ENCODE data around the gene FMN2. TPM values are rescaled to one million over a fixed set of nuclear protein-coding genes. Genes with fewer than 3 reads are reported as not detected.

FMN2 gene
- total RNA-seq, 2 donors from 2014 or later: not detected

GRCh38 chr1:240134596-240134995, 42.9 kb downstream of the FMN2 start:
- ATAC-seq (no peak), DNase-seq (ENCODE audit: low spot score) (no peak)
- no peaks in the 10 kb centered on the region for H3K36me3 Mint-ChIP-seq
- no peaks in the 10 kb centered on the region for H3K4me1 Mint-ChIP-seq (ENCODE audit: low read depth in 2 of 2)
- no peaks in the 10 kb centered on the region for H3K9me3 Mint-ChIP-seq
- H3K27me3 Mint-ChIP-seq: peaks cover 6 to 18% of the 10 kb centered on the region in 2 donors
- no peak overlapping the region for H3K4me3 Mint-ChIP-seq
- no peak overlapping the region for H3K27ac Mint-ChIP-seq

- no peak overlapping the region for H3K27ac Mint-ChIP-seq
- H3K36me3 Mint-ChIP-seq: no peaks in the 10 kb centered on the region
- H3K9me3 Mint-ChIP-seq: no peaks in the 10 kb centered on the region
- H3K4me1 Mint-ChIP-seq (ENCODE audit: low read depth in 2 of 2): no peaks in the 10 kb centered on the region
- no peak for DNase-seq (ENCODE audit: low spot score)
- no peak overlapping the region for H3K4me3 Mint-ChIP-seq
- ATAC-seq: no peak
- peaks cover 0 to 16% of the 10 kb centered on the region in 2 donors for H3K27me3 Mint-ChIP-seq
These were observed 44.7 kb downstream of the FMN2 start for GRCh38 chr1:240136402-240136801.

GRCh38 chr1:240138867-240139266, 47.2 kb downstream of the FMN2 start:
- no peaks in the 10 kb centered on the region for H3K4me1 Mint-ChIP-seq (ENCODE audit: low read depth in 2 of 2)
- no peak for DNase-seq (ENCODE audit: low spot score)
- H3K36me3 Mint-ChIP-seq: no peaks in the 10 kb centered on the region

GRCh38 chr1:240139511-240139910, 47.8 kb downstream of the FMN2 start:
- DNase-seq (ENCODE audit: low spot score): no peak
- Mint-ChIP-seq H3K36me3 (no peaks in the 10 kb centered on the region), H3K27ac (no peak overlapping the region), H3K27me3 (peaks cover 0 to 9% of the 10 kb centered on the region in 2 donors), H3K4me1 (ENCODE audit: low read depth in 2 of 2) (no peaks in the 10 kb centered on the region), H3K9me3 (no peaks in the 10 kb centered on the region), H3K4me3 (no peak overlapping the region)
- ATAC-seq: no peak

More at GRCh38 chr1:240138867-240139266, 47.2 kb downstream of the FMN2 start:
- Mint-ChIP-seq H3K27ac (no peak overlapping the region), H3K27me3 (peaks cover 0 to 9% of the 10 kb centered on the region in 2 donors), H3K4me3 (no peak overlapping the region), H3K9me3 (no peaks in the 10 kb centered on the region)
- ATAC-seq: no peak

GRCh38 chr1:240145120-240145519, 53.4 kb downstream of the FMN2 start:
- Mint-ChIP-seq H3K27me3 (no peaks in the 10 kb centered on the region), H3K4me3 (no peak overlapping the region), H3K4me1 (ENCODE audit: low read depth in 2 of 2) (peaks cover 4 to 5% of the 10 kb centered on the region in 2 donors), H3K9me3 (no peaks in the 10 kb centered on the region), H3K36me3 (no peaks in the 10 kb centered on the region), H3K27ac (no peak overlapping the region)
- ATAC-seq: no peak
- no peak for DNase-seq (ENCODE audit: low spot score)

- ATAC-seq: no peak
- Mint-ChIP-seq H3K27ac (no peak overlapping the region), H3K27me3 (no peaks in the 10 kb centered on the region), H3K4me3 (no peak overlapping the region), H3K9me3 (no peaks in the 10 kb centered on the region), H3K36me3 (no peaks in the 10 kb centered on the region), H3K4me1 (ENCODE audit: low read depth in 2 of 2) (peaks cover 5 to 21% of the 10 kb centered on the region in 2 donors)
- DNase-seq (ENCODE audit: low spot score): no peak
These were observed 56.6 kb downstream of the FMN2 start for GRCh38 chr1:240148333-240148732.

GRCh38 chr1:240149484-240150094, 57.9 kb downstream of the FMN2 start:
- Mint-ChIP-seq H3K9me3 (no peaks in the 10 kb centered on the region), H3K4me1 (ENCODE audit: low read depth in 2 of 2) (peaks cover 5 to 21% of the 10 kb centered on the region in 2 donors), H3K4me3 (no peak overlapping the region), H3K36me3 (no peaks in the 10 kb centered on the region), H3K27ac (no peak overlapping the region), H3K27me3 (no peaks in the 10 kb centered on the region)
- DNase-seq (ENCODE audit: low spot score) (no peak), ATAC-seq (no peak)

- Mint-ChIP-seq H3K4me3 (no peak overlapping the region), H3K27ac (no peak overlapping the region), H3K9me3 (no peaks in the 10 kb centered on the region), H3K4me1 (ENCODE audit: low read depth in 2 of 2) (peaks cover 5 to 21% of the 10 kb centered on the region in 2 donors), H3K36me3 (no peaks in the 10 kb centered on the region), H3K27me3 (no peaks in the 10 kb centered on the region)
- ATAC-seq: peak in 1 of 2 donors; percentile 72
- no peak for DNase-seq (ENCODE audit: low spot score)
These were observed 59.6 kb downstream of the FMN2 start for GRCh38 chr1:240151136-240151735.

- Mint-ChIP-seq H3K4me1 (ENCODE audit: low read depth in 2 of 2) (peaks cover 5 to 21% of the 10 kb centered on the region in 2 donors), H3K36me3 (no peaks in the 10 kb centered on the region), H3K4me3 (no peak overlapping the region), H3K27ac (no peak overlapping the region), H3K9me3 (no peaks in the 10 kb centered on the region), H3K27me3 (no peaks in the 10 kb centered on the region)
- DNase-seq (ENCODE audit: low spot score) (no peak), ATAC-seq (peak in 1 of 2 donors; percentile 20)
These were observed 61.1 kb downstream of the FMN2 start for GRCh38 chr1:240152611-240153297.

GRCh38 chr1:240155605-240156004, 63.9 kb downstream of the FMN2 start:
- Mint-ChIP-seq H3K9me3 (no peaks in the 10 kb centered on the region), H3K27me3 (no peaks in the 10 kb centered on the region), H3K27ac (no peak overlapping the region), H3K36me3 (no peaks in the 10 kb centered on the region), H3K4me1 (ENCODE audit: low read depth in 2 of 2) (peaks cover 0 to 12% of the 10 kb centered on the region in 2 donors), H3K4me3 (no peak overlapping the region)
- ATAC-seq: no peak
- no peak for DNase-seq (ENCODE audit: low spot score)

- Mint-ChIP-seq H3K27me3 (no peaks in the 10 kb centered on the region), H3K9me3 (peaks cover 3% of the 10 kb centered on the region), H3K27ac (no peak overlapping the region), H3K4me1 (ENCODE audit: low read depth in 2 of 2) (no peaks in the 10 kb centered on the region), H3K36me3 (no peaks in the 10 kb centered on the region), H3K4me3 (no peak overlapping the region)
- no peak for ATAC-seq
- DNase-seq (ENCODE audit: low spot score): no peak
These were observed 73.1 kb downstream of the FMN2 start for GRCh38 chr1:240164742-240165141.

- Mint-ChIP-seq H3K36me3 (no peaks in the 10 kb centered on the region), H3K9me3 (no peaks in the 10 kb centered on the region), H3K27ac (no peak overlapping the region), H3K4me3 (no peak overlapping the region), H3K4me1 (ENCODE audit: low read depth in 2 of 2) (no peaks in the 10 kb centered on the region), H3K27me3 (peaks cover 0 to 6% of the 10 kb centered on the region in 2 donors)
- ATAC-seq: no peak
- DNase-seq (ENCODE audit: low spot score): no peak
These were observed 77.5 kb downstream of the FMN2 start for GRCh38 chr1:240169188-240169587.

GRCh38 chr1:240170266-240170665, 78.6 kb downstream of the FMN2 start:
- Mint-ChIP-seq H3K27ac (no peak overlapping the region), H3K4me3 (no peak overlapping the region), H3K36me3 (no peaks in the 10 kb centered on the region), H3K9me3 (no peaks in the 10 kb centered on the region), H3K4me1 (ENCODE audit: low read depth in 2 of 2) (no peaks in the 10 kb centered on the region), H3K27me3 (peaks cover 0 to 9% of the 10 kb centered on the region in 2 donors)
- no peak for DNase-seq (ENCODE audit: low spot score)
- no peak for ATAC-seq

GRCh38 chr1:240170806-240171205, 79.1 kb downstream of the FMN2 start:
- H3K27me3 Mint-ChIP-seq: peaks cover 0 to 9% of the 10 kb centered on the region in 2 donors
- ATAC-seq: no peak
- H3K4me1 Mint-ChIP-seq (ENCODE audit: low read depth in 2 of 2): no peaks in the 10 kb centered on the region
- no peak overlapping the region for H3K4me3 Mint-ChIP-seq
- H3K36me3 Mint-ChIP-seq: no peaks in the 10 kb centered on the region
- H3K9me3 Mint-ChIP-seq: no peaks in the 10 kb centered on the region
- DNase-seq (ENCODE audit: low spot score): no peak
- H3K27ac Mint-ChIP-seq: no peak overlapping the region
